Right kidney (tissue), 1 donor: ENCODE data around the gene COL1A1.
A peak's percentile ranks its signal among the peaks of the same experiment; 100 is the strongest.

ENCODE experiments used
- DNase-seq: peaks from one replicate; pipeline ENCODE4 v3.0.0-alpha.2; 2016

The COL1A1 gene

DNA sequence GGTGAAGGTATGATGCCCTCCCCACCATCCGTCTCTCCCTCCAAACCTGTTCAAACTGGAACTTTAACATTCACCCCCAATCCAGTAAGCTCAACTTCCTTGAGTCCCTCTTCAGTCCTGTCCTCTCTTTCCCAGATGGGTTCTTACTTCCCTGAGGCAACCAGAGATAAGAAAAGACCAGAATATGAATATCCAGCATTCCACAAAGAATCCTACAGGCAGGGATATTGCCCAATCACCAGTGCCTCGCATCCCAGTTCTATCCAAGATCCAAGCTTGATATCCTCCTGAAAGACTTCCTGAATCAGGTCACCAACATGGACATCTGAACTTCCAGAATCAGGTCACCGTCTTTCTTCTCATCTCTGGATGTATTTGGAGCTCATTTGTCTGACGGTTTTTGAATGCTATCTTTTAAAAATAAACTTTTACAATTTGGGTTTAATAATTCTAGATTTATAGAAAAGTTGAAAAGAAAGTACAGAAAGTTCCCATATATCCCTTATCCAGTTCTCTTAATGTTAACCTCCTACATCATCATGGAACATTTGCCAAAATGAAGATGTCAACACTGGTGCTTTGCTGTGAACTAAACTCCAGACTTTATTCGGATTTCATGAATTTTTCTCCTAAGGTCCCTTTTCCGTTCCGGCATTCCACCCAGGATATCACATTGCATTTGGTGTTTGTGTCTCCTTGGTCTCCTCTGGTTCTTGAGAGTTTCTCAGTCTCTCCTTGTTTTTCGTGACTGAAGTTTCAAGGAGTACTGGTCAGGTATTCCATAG is 13.7 kb upstream of the COL1A1 start:
- DNase-seq = peak; percentile 4

DNA sequence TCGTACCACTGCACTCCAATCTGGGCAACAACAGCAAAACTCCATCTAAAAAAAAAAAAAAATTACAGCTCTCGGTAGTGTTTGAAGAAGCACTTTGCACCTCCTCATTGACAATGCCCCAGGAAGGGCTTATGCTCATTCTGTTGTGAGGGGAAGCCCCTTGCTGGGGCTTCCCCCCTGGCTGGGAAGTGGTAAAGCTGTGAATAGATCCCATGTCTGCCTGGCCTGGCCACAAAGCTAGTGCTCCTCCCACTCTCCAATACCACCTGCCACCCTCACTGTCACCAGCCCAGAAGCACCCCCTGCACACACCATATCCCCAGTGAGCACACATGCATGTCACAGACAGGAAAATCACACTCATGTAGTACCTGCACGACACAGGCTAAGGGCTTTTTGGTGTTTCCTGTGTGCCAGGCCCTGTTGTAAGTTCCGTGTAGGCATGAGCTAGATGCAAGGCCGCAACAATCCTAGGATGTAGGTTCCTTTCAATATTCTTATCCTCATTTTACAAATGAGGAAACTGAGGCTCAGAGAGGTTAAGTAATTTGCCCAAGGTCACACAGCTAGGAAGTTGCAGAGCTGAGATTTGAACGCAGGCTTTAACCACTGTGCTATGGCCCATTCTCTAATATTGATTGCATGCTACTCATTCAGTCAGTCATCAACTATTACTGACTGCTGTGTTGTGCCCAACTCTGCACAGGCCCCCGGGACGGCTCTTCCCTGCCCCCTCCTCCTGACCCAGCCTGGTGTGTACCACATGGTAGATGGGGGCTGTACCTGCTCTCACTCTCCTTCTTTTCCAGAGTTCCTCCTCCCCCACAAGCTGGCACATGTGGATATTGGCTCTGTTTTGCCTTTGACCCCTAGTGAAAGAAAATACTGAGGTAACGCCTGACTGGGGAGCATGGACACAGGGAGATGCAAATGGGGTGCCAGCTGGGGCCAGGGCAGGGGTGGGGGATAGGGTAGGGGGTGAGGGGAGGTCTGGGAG is 11.9 kb upstream of the COL1A1 start:
- DNase-seq = peak; percentile 16

GRCh38 chr17:50212121-50212843 is 10.9 kb upstream of the COL1A1 start:
- peak; percentile 28 for DNase-seq

DNA sequence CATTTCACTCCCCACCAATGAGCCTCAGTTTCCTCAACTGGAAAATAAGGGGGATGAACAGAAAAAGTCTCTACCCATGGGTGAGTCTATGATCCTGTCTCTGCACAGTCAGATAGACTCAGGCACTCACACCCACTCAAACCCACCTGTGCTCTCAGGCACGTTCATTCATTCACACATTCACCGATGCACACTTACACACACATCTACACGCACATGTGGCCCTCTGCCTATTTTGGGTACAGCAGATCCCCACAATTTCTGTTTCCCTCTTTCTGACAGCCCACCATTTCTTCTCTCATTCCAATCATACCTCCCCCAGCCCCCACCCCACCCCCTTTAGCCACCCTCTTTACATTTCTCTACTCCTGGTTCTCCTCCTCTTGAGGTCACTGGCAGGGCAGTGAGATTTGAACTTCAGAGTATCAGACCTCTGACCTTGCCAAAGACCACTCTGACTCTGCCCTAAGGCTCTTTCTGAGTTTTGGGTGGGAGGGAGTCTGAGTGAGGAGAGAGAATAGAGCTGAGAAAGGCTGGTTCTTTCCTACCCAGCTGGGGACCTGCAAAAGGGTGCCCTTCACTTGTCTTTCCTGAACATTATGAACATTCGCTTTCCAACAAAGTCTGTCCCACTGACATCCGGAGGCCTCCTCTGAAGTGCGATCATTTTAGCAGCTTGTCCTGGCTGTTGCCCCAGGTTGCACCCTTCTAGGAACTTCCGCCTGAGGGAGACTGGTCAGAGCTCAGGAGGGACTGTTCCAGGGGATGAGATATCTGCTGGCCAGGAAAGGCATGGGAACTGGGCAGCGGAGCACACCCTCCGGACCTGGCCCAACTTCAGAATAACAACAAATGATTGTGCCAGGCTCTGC is 10.1 kb upstream of the COL1A1 start:
- DNase-seq = peak; percentile 16

DNA sequence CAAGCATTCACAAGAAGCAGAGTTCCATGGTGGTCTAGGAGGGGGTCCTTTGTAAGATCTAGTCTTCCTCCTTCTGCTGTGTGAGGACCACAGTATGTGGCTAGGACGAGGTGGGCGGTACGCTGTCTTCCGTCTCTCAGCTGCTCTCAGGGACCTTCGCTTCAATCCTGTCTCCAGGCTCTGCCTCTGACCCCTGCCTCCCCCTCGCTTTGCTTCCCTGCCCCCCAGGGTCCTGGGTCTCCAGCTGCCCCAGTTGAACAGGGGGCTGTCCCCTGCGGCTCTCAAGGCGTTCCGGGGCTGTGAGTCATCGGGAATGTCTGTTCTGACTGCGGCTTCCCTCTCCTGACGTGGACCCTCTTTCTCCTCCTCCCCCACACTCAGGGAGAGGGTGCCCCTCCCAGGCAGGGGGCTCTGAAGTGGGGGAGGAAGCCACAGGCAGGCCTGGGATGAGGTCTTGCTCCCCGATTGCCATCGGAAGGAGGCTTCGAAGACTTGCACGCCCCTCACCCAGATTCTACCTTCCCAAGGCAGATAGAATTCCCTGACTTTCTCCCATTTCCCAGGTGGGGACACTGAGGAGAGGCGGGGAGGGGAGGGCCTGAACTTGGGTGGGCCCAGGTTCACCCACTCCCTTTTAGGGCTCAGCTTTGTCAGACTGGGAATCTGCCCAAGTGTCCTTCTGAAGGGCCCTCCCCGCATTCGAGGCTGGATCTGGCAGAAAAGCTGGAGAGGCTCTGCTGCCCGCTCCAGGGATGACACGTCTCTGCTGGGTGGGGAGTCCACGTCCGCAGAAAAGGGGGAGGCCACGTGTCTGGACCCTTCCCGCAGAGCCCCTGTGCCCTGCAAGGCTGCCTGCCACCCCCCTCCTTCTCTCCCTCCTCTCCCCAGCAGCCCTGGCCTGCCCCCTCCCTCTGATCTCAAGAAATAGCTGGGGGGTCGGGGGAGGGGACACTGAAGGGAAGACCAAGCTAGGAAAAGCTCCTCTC is 9.1 kb upstream of the COL1A1 start:
- peak; percentile 61 for DNase-seq

- peak; percentile 76 for DNase-seq
Measured at GRCh38 chr17:50209472-50210239, 8.2 kb upstream of the COL1A1 start.

DNA sequence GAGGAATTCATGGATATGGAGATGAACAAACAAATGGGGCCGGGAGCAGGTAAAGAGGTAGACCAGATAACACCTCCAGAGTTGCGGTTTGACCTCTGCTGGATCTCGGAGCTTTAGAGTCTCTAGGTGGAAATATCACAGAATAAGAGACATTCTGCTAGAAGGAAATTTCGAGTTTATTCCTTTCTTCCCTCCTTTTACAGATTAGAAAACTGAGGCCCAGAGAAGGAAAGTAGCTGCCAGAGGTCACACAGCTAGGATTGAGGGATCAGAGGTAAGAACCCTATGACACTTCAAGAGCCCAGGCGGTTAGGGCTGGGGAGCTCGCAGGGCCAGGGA is 7.7 kb upstream of the COL1A1 start:
- DNase-seq = no peak

GRCh38 chr17:50208611-50209061 is 7.2 kb upstream of the COL1A1 start:
- peak; percentile 11 for DNase-seq

DNA sequence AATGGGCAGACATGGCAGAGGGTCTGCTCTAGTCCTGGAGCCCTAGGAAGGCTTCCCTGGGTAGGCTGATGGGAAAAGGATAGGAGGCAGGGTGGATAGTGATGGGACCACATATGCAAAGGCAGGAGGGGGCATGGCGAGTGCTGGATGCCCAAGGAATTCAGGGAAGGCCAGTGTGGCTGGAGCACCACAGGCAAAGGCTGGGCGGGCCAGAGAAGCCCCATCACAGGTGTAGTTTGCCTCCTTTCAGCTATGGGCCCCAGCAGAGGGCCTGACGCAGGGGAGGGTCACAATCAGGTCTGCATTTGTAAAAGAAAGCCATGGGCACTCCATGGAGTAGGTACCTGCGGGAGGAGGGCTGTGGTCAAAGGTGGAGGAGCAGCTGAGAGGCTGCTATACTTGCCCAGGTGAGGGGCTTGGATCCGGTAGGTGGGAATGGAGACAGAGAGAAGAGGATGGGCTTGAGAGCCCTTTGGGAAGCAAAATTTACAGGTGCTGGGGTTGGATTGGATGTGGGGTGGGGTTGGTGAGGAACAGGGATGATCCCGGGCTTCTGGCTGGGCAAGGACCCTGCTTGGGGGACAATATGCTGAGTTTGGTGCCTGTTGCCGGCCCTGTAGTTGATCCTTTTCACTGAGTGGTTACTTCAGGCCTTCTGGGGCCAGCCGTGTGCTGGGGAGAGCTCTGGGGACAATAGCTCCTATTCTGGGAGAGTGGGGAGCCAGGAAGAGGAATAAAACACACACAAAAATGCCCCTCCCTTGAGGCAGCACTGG is 6.5 kb upstream of the COL1A1 start:
- DNase-seq = peak; percentile 12

DNA sequence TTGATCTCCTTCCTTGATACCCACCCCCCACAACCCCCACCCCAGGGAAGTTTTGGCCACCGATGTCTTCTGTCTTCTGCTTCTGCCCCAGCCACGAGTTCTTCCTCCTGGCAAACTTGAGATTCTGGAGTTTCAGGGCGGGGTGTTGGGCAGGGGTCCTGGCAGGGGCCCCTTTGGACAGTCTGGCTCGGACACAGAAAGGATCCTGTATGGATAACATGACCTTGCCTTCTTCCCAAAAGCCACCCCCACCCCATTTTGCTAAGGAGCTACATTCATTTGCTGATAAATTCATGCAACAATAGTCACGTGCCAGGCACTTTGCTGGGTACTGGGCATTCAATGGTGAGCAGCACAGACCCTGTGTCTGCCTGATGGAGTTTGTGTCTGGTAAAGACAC is 5.9 kb upstream of the COL1A1 start:
- peak; percentile 2 for DNase-seq

- peak; percentile 39 for DNase-seq
Measured at GRCh38 chr17:50206604-50207293, 5.3 kb upstream of the COL1A1 start.

DNA sequence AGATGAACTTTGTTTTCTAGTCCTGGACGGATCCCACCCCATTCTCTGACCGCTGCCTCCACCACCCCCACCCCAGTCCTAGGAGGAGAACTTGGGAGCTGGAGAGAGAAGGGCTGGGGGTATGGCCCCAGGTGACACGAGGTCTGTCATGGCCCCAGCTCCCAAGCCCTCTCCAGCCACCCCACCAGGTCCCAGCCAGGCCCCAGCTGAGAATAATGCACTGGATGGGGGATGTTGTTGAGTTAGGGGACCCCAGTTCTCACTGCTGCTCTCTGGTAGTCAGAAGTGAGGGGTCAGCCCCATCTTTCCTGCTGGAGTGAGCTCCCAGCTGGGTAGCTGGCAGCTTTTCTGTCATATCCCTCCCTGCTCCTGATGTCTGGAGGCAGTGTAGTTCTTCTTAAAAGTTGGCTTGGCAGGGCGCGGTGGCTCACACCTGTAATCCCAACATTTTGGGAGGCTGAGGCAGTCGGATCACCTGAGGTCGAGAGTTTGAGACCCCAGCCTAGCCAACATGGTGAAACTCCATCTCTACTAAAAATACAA is 4.6 kb upstream of the COL1A1 start:
- DNase-seq = no peak

GRCh38 chr17:50205111-50205962 is 3.9 kb upstream of the COL1A1 start:
- DNase-seq = peak; percentile 46

DNA sequence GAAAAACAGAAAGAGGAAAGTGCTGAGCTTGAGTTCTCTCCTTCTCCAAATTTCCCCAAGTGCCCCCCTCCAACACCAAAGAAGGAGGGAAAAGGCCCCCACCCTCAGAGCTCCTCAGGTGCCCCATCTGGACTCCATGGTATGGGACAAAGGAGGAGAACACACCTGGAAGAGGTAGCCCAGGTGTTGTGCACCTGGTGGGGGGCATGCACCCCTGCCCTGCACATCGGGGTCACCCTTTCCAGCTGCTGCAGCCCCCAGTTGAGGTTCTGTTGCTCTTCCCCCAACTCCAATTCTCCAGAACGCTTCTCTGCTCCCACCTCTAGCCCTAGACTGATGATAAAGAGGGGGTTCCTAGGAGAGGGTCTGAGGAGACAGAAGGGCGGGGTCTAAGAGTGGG is 3.0 kb upstream of the COL1A1 start:
- no peak for DNase-seq

- DNase-seq = peak; percentile 11
Measured at GRCh38 chr17:50203604-50204345, 2.3 kb upstream of the COL1A1 start.

DNA sequence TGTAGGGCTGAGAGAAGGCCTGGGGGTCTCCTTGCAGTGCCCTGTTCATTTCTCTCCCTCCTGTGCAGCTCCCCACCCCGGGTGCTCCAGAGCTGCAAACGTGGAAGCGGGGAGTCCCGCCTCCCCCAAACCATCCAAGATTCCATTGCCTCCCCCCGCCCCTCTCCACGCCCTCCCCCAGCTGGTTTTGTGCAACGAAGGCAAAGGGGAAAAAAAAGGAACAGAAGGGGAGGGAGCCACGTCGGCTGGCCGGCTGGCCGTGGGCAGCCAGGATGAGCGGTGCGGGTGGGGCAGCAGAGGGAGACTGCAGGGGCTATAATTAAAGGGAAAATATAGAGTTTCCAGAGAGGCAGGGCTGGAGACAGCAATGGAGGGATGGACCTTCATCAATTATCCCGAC is 1.7 kb upstream of the COL1A1 start:
- DNase-seq = peak; percentile 13
